Fibroblast of skin of left biceps (primary cell): ENCODE measurements around the gene TENM4.

Experiments used
- DNase-seq, 2 experiments: peaks; one replicate each; pipeline ENCODE4 v3.0.0-alpha.2; 2013; ENCODE audit warnings: low read depth in 2 of 2

The TENM4 gene

GRCh38 chr11:79055856-79056631 lies 384.8 kb downstream of the TENM4 start:
- DNase-seq: peak; percentile 92 to 94

GRCh38 chr11:79054636-79055035 lies 386.2 kb downstream of the TENM4 start:
- DNase-seq: peak in 1 of 2 experiments; percentile 31

- DNase-seq: no peak
Measured at GRCh38 chr11:79052544-79052943, 388.3 kb downstream of the TENM4 start.

- no peak for DNase-seq
Measured at GRCh38 chr11:79050786-79051185, 390.0 kb downstream of the TENM4 start.

- DNase-seq: no peak
Measured at GRCh38 chr11:79049741-79050179, 391.1 kb downstream of the TENM4 start.

GRCh38 chr11:79047980-79048379 lies 392.9 kb downstream of the TENM4 start:
- DNase-seq: no peak

- DNase-seq: no peak
Measured at GRCh38 chr11:79047321-79047720, 393.5 kb downstream of the TENM4 start.

GRCh38 chr11:79046366-79046765 lies 394.5 kb downstream of the TENM4 start:
- no peak for DNase-seq

GRCh38 chr11:79045800-79046304 lies 395.0 kb downstream of the TENM4 start:
- no peak for DNase-seq

GRCh38 chr11:79045018-79045799 lies 395.6 kb downstream of the TENM4 start:
- no peak for DNase-seq

- no peak for DNase-seq
Measured at GRCh38 chr11:79044201-79044600, 396.6 kb downstream of the TENM4 start.

- no peak for DNase-seq
Measured at GRCh38 chr11:79043726-79044125, 397.1 kb downstream of the TENM4 start.

GRCh38 chr11:79042824-79043223 lies 398.0 kb downstream of the TENM4 start:
- no peak for DNase-seq

GRCh38 chr11:79040348-79040747 lies 400.5 kb downstream of the TENM4 start:
- no peak for DNase-seq

- DNase-seq: no peak
Measured at GRCh38 chr11:79039122-79039521, 401.7 kb downstream of the TENM4 start.

- DNase-seq: no peak
Measured at GRCh38 chr11:79035881-79036280, 404.9 kb downstream of the TENM4 start.

- no peak for DNase-seq
Measured at GRCh38 chr11:79033833-79034232, 407.0 kb downstream of the TENM4 start.

- DNase-seq: no peak
Measured at GRCh38 chr11:79030448-79030847, 410.4 kb downstream of the TENM4 start.

- no peak for DNase-seq
Measured at GRCh38 chr11:79028225-79028624, 412.6 kb downstream of the TENM4 start.

- no peak for DNase-seq
Measured at GRCh38 chr11:79026803-79027445, 413.9 kb downstream of the TENM4 start.

GRCh38 chr11:79025622-79026021 lies 415.2 kb downstream of the TENM4 start:
- no peak for DNase-seq

- DNase-seq: no peak
Measured at GRCh38 chr11:79025097-79025496, 415.7 kb downstream of the TENM4 start.
